CD4-positive, alpha-beta T cell (primary cell): ENCODE results near the gene ARL8A. TPM values are rescaled to one million over a fixed set of nuclear protein-coding genes. Genes with fewer than 3 reads are reported as not detected.
"Not testable (repeated sequence)": the region's sequence is repeated elsewhere in the genome, so short reads cannot be mapped to it uniquely, and the experiment has no call there.

ENCODE experiments used
- ATAC-seq: fragments of 200-7000 bp; cut with Tn5 transposase; one replicate; pipeline ENCODE4 v1.10.0; 2022; ENCODE audit warnings: mild to moderate bottlenecking; ENCODE audit not compliant: poor library complexity
- CTCF ChIA-PET: fragments of 350-600 bp; sonication (Branson Sonifier 250); formaldehyde crosslinking; loops from one replicate; lab custom pipeline; 2021; ENCODE audit warnings: antibody characterized with exemption, inconsistent platforms; lab: Charles Lee
- POLR2A ChIA-PET: fragments of 350-600 bp; sonication (Branson Sonifier 250); formaldehyde crosslinking; loops from one replicate; lab custom pipeline; 2021; ENCODE audit warnings: antibody characterized with exemption, inconsistent platforms; lab: Charles Lee
- DNase-seq, 14 experiments: peaks; one replicate each; pipeline ENCODE4 v3.0.0-alpha.2; 2013 to 2020; ENCODE audit warnings: mixed read lengths in 2 of 14
- H3K27ac ChIP-seq, 2 donors: one replicate each; pipeline versions ENCODE4 v1.5.1 to v1.7.0; 2013; ENCODE audit warnings: low read length in 2 of 2, low read depth in 1 of 2, mild to moderate bottlenecking in 1 of 2
- H3K27me3 ChIP-seq, 2 experiments: 1 replicate in 1 of 2; 2 replicates in 1 of 2; pipeline versions ENCODE4 v1.6.1 to v1.7.0; 2013; ENCODE audit warnings: low read length in 2 of 2, control low read depth in 1 of 2, mild to moderate bottlenecking in 1 of 2, moderate library complexity in 1 of 2; ENCODE audit not compliant: insufficient read depth in 2 of 2, control insufficient read depth in 1 of 2
- H3K36me3 ChIP-seq: one replicate; pipeline ENCODE4 v1.6.1; 2013; ENCODE audit warnings: low read length, control low read depth; ENCODE audit not compliant: insufficient read depth
- H3K4me1 ChIP-seq: one replicate; pipeline ENCODE4 v1.6.1; 2013; ENCODE audit warnings: low read length, control low read depth; ENCODE audit not compliant: insufficient read depth
- H3K4me3 ChIP-seq: one replicate; pipeline ENCODE4 v1.5.1; 2013; ENCODE audit warnings: mild to moderate bottlenecking, low read length, moderate library complexity
- H3K9me3 ChIP-seq, 2 experiments: 1 replicate in 1 of 2; 2 replicates in 1 of 2; pipeline versions ENCODE4 v1.6.1 to v1.7.0; 2013; ENCODE audit warnings: low read length in 2 of 2, mild to moderate bottlenecking in 2 of 2, control low read depth in 1 of 2, moderate library complexity in 1 of 2; ENCODE audit not compliant: control insufficient read depth in 1 of 2, insufficient read depth in 1 of 2
- H3K27ac Mint-ChIP-seq: one replicate; pipeline ENCODE4 v1.8.0; 2020; ENCODE audit warnings: mixed read lengths
- H3K27me3 Mint-ChIP-seq: one replicate; pipeline ENCODE4 v1.8.0; 2021; ENCODE audit warnings: mixed read lengths
- H3K36me3 Mint-ChIP-seq: one replicate; pipeline ENCODE4 v1.8.0; 2021; ENCODE audit warnings: low read depth, mixed read lengths
- H3K4me1 Mint-ChIP-seq: one replicate; pipeline ENCODE4 v1.8.0; 2021; ENCODE audit warnings: low read depth, mixed read lengths
- H3K4me3 Mint-ChIP-seq: one replicate; pipeline ENCODE4 v1.8.0; 2020; ENCODE audit warnings: mild to moderate bottlenecking, mixed read lengths
- H3K9me3 Mint-ChIP-seq: one replicate; pipeline ENCODE4 v1.8.0; 2020; ENCODE audit warnings: mixed read lengths
- intact Hi-C, 2 experiments: fragments of 100-400 bp; cut with DNase I in 1 of 2; cut with micrococcal nuclease in 1 of 2; formaldehyde crosslinking; loops; one replicate each; pipeline versions ENCODE4 v1.15.1 to v1.9.0; 2023 to 2025; cut with DNase I, micrococcal nuclease
- total RNA-seq, 174 experiments: library from RNA in 2 of 174; stranded (reverse) in 2 of 174; gene quantifications; one replicate each; pipeline ENCODE4 v1.2.3 and lab custom pipeline; 2021 to 2026
- TF ChIP-seq, protein P1 (sequence below): fragments of 200-600 bp; IDR thresholded peaks from one replicate; pipeline ENCODE4 v1.8.0; 2022; ENCODE audit warnings: antibody characterized with exemption, mild to moderate bottlenecking

ARL8A gene
- total RNA-seq, 2 experiments from 2014 or later = 73.5 to 73.8 TPM

- no peak overlapping the region for H3K27ac Mint-ChIP-seq
- no peak for DNase-seq
- intact Hi-C loops = no loop called here
- H3K27me3 Mint-ChIP-seq = no peaks in the 10 kb centered on the region
- no peak overlapping the region for H3K4me3 Mint-ChIP-seq
- Histone ChIP-seq H3K9me3 (no peaks in the 10 kb centered on the region), H3K4me3 (no peak overlapping the region), H3K4me1 (no peaks in the 10 kb centered on the region), H3K27me3 (no peaks in the 10 kb centered on the region), H3K27ac (no peak overlapping the region), H3K36me3 (no peaks in the 10 kb centered on the region)
- no peaks in the 10 kb centered on the region for H3K36me3 Mint-ChIP-seq
- POLR2A ChIA-PET = no interaction called here
- CTCF ChIA-PET = no interaction called here
- TF ChIP-seq, protein P1, sequence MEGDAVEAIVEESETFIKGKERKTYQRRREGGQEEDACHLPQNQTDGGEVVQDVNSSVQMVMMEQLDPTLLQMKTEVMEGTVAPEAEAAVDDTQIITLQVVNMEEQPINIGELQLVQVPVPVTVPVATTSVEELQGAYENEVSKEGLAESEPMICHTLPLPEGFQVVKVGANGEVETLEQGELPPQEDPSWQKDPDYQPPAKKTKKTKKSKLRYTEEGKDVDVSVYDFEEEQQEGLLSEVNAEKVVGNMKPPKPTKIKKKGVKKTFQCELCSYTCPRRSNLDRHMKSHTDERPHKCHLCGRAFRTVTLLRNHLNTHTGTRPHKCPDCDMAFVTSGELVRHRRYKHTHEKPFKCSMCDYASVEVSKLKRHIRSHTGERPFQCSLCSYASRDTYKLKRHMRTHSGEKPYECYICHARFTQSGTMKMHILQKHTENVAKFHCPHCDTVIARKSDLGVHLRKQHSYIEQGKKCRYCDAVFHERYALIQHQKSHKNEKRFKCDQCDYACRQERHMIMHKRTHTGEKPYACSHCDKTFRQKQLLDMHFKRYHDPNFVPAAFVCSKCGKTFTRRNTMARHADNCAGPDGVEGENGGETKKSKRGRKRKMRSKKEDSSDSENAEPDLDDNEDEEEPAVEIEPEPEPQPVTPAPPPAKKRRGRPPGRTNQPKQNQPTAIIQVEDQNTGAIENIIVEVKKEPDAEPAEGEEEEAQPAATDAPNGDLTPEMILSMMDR = no peak
- no peak for ATAC-seq
- no peaks in the 10 kb centered on the region for H3K4me1 Mint-ChIP-seq
- H3K9me3 Mint-ChIP-seq = no peaks in the 10 kb centered on the region
Measured at GRCh38 chr1:202112859-202113689, 31.5 kb downstream of the ARL8A start.

DNA sequence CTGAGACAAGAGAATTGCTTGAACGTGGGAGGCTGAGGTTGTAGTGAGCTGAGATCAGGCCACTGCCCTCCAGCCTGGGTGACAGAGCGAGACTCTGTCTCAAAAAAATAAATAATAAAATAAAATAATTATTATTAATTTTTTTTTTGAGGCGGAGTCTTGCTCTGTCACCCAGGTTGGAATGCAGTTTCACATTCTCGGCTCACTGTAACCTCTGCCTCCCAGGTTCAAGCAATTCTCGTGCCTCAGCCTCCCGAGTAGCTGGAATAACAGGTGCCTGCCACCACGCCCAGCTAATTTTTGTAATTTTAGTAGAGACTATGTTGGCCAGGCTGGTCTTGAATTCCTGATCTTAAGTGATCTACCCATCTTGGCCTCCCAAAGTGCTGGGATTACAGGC, 32.9 kb downstream of the ARL8A start:
- H3K27ac Mint-ChIP-seq, H3K4me3 Mint-ChIP-seq, H3K4me3 ChIP-seq, H3K9me3 Mint-ChIP-seq, H3K36me3 Mint-ChIP-seq, DNase-seq, H3K27ac ChIP-seq, H3K9me3 ChIP-seq, H3K4me1 ChIP-seq, ATAC-seq, POLR2A ChIA-PET, intact Hi-C loops, H3K27me3 Mint-ChIP-seq, H3K36me3 ChIP-seq, CTCF ChIA-PET, H3K27me3 ChIP-seq, H3K4me1 Mint-ChIP-seq: not testable (repeated sequence)

GRCh38 chr1:202110977-202111376, 33.6 kb downstream of the ARL8A start:
- ATAC-seq (no peak), DNase-seq (no peak)
- H3K4me3 ChIP-seq = no peak overlapping the region
- no peaks in the 10 kb centered on the region for H3K9me3 ChIP-seq
- no peaks in the 10 kb centered on the region for H3K9me3 Mint-ChIP-seq
- no peaks in the 10 kb centered on the region for H3K36me3 Mint-ChIP-seq
- intact Hi-C loops = no loop called here
- H3K27ac Mint-ChIP-seq = no peak overlapping the region
- CTCF ChIA-PET = no interaction called here
- POLR2A ChIA-PET = no interaction called here
- no peak overlapping the region for H3K4me3 Mint-ChIP-seq
- no peaks in the 10 kb centered on the region for H3K36me3 ChIP-seq
- H3K27me3 ChIP-seq = no peaks in the 10 kb centered on the region
- H3K4me1 ChIP-seq = no peaks in the 10 kb centered on the region
- H3K27ac ChIP-seq = no peak overlapping the region
- H3K4me1 Mint-ChIP-seq = no peaks in the 10 kb centered on the region
- TF ChIP-seq, protein P1 = no peak
- H3K27me3 Mint-ChIP-seq = no peaks in the 10 kb centered on the region
